GM12865 (cell line): Measurements from ENCODE around the gene POGK.
A peak's percentile ranks its signal among the peaks of the same experiment; 100 is the strongest.

Experiments used
- DNase-seq: peaks from one replicate; pipeline ENCODE4 v3.0.0; 2010; ENCODE audit warnings: low read depth
- H3K4me3 ChIP-seq: 2 replicates; pipeline ENCODE4 v1.5.1; 2011; ENCODE audit warnings: mild to moderate bottlenecking, low read depth, low read length, control low read depth
- TF ChIP-seq, protein P1 (sequence below): IDR thresholded peaks from 2 replicates; pipeline ENCODE4 v1.5.1; 2011; ENCODE audit warnings: low read length, control low read depth, low read depth, inconsistent platforms; ENCODE audit not compliant: insufficient read depth; ENCODE audit errors: missing control alignments

The POGK gene

DNA sequence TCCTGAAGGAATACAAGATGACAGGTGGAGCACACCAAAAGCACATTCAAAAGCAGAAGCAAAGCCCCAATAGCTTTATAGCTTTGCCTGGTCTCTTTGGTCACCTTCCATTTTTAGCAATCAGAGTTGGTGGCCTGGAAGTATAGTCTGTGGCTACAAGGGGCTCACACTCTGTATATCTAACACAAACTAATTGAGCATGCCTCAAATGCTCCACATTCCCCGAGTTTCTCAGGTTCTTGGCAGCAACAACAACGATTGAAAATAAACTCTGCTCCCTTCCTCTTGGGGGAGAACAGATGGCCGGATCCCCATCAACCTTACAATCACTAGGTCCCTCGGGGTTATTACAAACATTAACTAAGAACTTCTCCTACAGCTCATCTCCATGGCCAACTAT, 61.7 kb downstream of the POGK start:
- H3K4me3 ChIP-seq = no peak overlapping the region
- TF ChIP-seq, protein P1, sequence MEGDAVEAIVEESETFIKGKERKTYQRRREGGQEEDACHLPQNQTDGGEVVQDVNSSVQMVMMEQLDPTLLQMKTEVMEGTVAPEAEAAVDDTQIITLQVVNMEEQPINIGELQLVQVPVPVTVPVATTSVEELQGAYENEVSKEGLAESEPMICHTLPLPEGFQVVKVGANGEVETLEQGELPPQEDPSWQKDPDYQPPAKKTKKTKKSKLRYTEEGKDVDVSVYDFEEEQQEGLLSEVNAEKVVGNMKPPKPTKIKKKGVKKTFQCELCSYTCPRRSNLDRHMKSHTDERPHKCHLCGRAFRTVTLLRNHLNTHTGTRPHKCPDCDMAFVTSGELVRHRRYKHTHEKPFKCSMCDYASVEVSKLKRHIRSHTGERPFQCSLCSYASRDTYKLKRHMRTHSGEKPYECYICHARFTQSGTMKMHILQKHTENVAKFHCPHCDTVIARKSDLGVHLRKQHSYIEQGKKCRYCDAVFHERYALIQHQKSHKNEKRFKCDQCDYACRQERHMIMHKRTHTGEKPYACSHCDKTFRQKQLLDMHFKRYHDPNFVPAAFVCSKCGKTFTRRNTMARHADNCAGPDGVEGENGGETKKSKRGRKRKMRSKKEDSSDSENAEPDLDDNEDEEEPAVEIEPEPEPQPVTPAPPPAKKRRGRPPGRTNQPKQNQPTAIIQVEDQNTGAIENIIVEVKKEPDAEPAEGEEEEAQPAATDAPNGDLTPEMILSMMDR = no peak
- no peak for DNase-seq

DNA sequence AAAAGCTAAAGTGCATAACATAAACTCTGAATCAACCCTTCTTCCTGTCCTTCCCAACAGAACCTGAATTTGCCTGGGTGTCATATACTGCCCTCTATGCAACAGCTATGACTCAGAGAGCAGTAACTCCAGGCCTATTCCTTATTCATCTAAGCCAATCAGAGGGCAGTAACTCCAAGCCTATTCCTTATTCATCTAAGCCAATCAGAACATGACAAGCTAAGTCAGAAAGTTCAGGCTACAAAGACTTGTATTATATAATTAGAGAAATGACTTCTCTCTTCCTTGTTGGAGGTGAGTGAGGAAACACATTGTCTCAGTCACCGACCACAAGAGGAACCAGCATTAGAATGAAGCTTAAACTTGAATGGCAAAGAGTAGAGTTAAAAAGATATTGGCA, 63.0 kb downstream of the POGK start:
- no peak for DNase-seq
- TF ChIP-seq, protein P1 = no peak
- H3K4me3 ChIP-seq = no peak overlapping the region

DNA sequence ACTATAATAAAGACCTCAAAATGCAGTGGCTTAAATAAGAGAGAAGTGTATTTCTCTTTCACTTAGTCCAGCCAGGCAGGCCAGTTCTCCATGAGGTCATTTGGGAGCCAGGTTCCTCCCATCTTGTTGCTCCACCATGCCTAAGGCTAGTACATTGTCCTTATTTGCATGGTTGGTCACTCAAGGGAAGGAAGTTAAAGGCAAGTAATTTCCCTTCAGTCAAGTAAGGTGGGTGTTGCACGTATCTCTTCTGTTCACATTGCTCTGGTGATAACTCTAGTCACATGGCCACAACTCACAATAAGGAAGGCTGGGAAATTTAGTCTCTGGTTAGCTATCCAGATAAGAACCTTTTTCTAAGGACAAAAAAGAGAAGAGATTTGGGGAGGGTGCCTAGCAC, 64.0 kb downstream of the POGK start:
- no peak overlapping the region for H3K4me3 ChIP-seq
- DNase-seq = peak; percentile 9
- TF ChIP-seq, protein P1 = no peak

DNA sequence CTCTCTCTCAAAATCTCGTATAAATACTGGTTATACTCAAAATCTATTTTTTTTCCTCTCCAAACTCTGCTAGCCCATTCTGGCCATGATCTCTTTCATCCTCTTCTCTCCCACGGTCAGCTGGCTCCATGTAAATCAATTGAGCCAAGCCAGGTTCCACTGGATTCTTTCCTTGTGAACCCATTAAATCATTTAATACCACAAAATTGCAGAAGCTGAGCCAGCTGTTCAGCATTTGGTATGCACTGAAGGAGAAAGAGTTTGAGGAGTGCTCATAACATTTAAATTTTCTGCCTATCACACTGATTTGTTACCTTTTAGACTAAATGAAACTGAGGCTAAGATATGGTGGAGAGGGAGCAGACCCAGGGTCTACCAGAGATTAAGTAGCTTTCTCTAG, 65.9 kb downstream of the POGK start:
- TF ChIP-seq, protein P1 = no peak
- no peak for DNase-seq
- no peak overlapping the region for H3K4me3 ChIP-seq

DNA sequence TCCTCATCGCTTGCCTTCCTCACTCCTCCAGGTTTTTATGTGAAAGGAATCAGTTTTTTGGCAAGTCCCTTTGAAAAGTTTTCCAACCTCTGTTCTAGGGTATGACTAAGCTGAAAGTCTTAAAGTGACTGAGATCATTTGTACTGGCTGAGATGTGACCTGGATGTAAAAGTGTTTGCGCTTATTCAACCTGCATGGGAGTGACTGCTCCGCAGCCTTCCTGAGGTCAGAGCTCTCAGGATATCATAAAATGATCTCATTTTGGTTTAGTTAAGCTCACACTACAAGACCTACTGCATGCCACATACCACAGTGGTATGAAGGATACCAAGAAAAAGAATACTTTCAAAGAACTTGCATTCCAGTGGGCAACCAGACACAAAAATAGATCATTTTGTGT, 66.6 kb downstream of the POGK start:
- no peak overlapping the region for H3K4me3 ChIP-seq
- TF ChIP-seq, protein P1 = no peak
- no peak for DNase-seq
